Adipose tissue (tissue), 3 donors: ENCODE measurements around the gene AGPAT3. TPM values are rescaled to one million over a fixed set of nuclear protein-coding genes. Genes with fewer than 3 reads are reported as not detected.
"Not testable (repeated sequence)": the region's sequence is repeated elsewhere in the genome, so short reads cannot be mapped to it uniquely, and the experiment has no call there.

Experiments used
- H3K27ac ChIP-seq: one replicate; pipeline ENCODE4 v1.5.1; 2013; ENCODE audit warnings: low read depth, low read length
- WGBS, 3 donors: extraction: QIAGEN DNeasy Blood & Tissue Kit; methylation state at CpG; one replicate each; pipeline ENCODE4 v1.1.7; 2013; 5-methylcytosine and 5-hydroxymethylcytosine counted together
- polyA plus RNA-seq, 3 donors: library from polyadenylated mRNA; stranded (reverse); fragments of 200-250 nt; gene quantifications; one replicate each; pipeline ENCODE4 v1.2.3, GENCODE V29; 2013
- donor health status: healthy with polysubstance abuse.
- donor health status: Bipolar disorder and iron deficiency.
- donor health status: healthy.

The AGPAT3 gene
- polyA plus RNA-seq, 3 donors: 15.9 to 35.5 (median 16.2) TPM

DNA sequence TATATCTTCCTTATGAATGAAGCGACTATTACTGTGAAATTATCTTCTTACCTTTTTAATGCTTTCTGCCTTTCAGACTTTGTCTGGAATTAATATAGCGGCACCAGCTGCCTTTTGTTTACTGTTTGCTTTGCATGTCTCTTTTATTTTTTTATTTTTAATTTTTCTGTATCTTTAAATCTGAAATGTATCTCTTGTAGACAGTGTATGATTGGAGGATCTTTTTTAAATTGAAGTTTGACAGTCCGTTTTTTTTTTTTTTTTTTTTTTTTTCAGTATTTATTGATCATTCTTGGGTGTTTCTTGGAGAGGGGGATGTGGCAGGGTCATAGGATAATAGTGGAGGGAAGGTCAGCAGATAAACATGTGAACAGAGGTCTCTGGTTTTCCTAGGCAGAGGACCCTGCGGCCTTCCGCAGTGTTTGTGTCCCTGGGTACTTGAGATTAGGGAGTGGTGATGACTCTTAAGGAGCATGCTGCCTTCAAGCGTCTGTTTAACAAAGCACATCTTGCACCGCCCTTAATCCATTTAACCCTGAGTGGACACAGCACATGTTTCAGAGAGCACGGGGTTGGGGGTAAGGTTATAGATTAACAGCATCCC, 31.8 kb downstream of the AGPAT3 start:
- WGBS, 3 donors: 84 to 92% (median 92%) methylated on average over 3 of the region's 8 CpGs
- not testable (repeated sequence) for H3K27ac ChIP-seq

DNA sequence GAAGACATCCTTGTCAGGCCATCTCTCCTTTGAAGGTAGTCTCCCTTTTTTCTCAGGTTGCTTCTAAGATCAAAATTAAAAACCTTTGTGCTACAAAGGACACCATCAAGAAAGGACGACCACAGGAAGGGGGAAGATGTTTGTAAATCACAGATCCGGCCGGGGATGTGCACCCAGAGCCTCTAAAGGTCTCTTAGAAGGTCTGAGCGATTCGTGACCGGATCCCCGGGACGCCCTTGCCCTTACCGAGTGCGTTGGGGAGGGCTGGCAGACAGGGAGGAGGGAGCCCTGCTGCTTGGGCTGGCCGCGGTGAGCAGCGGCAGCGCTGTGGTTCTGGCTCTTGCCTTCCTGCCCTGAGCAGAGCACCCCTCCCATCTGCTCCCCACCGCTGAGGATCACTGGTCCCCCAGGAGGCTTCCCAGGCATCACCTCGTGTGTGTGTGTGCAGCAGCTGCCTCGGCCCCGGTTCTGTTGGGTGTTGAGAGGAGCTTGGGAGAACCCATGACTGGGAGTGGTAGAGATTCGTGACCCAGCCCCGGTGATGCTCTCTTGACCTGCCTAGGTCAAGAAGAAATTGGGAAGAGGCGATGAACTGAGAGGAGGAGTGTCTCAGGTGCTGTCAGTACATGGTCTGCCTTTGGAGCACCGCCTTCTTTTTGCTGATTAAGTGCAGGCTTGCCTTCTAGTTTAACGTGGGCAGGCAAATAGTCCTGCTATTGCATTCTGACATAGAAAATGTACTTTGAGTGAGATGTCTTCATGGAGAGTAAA, 34.5 kb downstream of the AGPAT3 start:
- 94 to 96% (median 94%) methylated on average over 23 of the region's 23 CpGs for WGBS, 3 donors
- H3K27ac ChIP-seq: no peak overlapping the region

DNA sequence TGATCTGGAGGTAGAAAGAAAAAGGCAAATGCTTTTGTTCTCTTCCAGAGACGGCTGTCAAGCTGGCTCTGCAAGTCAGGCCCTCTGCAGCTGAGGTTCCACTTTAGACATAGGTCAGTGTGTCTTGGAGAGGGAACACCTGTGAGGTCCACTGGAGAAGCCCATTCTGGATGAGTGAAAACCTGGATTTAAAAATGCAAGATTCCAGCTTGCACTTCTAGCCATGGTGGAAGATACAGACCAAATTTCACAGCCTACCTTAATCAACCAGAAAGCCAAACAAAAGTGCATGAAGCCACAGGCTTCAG, 35.0 kb downstream of the AGPAT3 start:
- 91 to 100% (median 96%) methylated on average over 1 of the region's 1 CpG for WGBS, 3 donors
- no peak overlapping the region for H3K27ac ChIP-seq

DNA sequence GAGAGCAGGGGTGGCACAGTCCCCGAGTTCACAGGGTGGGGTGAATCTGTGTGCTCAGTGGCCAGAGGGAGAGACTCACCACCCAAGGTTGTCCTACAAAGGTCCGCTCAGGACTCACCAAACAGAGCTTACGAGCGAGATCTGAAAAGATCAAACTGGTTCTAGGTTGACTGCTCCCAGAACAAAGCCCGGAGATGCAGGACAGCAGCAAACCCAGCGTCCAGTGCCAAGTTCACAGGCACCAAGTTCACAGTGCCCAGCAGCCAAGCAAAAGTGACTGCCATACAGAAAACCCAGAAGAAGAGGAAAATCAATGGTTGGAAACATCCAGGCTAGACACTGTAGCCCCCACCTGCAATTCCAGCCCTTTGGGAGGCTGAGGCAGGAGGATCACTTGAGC, 35.7 kb downstream of the AGPAT3 start:
- 91 to 95% (median 94%) methylated on average over 6 of the region's 6 CpGs for WGBS, 3 donors
- no peak overlapping the region for H3K27ac ChIP-seq

DNA sequence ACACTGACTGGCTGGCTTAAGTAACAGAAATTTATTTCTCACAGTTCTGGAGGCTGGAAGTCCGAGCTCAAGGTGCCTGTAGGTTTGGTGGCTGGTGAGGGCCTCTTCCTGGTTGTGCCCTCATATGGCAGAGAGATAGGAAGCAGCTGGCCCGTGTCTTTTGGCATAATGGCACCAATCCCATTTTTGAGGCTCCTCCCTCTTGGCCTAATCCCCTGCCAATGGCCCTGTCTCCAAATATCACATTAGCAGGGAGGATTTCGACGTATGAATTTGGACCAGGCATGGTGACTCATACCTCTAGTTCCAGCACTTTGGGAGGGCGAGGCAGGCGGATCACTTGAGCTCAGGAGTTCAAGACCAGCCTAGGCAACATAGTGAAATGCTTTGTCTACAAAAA, 37.4 kb downstream of the AGPAT3 start:
- 54 to 61% (median 55%) methylated on average over 6 of the region's 6 CpGs for WGBS, 3 donors
- H3K27ac ChIP-seq: no peak overlapping the region

DNA sequence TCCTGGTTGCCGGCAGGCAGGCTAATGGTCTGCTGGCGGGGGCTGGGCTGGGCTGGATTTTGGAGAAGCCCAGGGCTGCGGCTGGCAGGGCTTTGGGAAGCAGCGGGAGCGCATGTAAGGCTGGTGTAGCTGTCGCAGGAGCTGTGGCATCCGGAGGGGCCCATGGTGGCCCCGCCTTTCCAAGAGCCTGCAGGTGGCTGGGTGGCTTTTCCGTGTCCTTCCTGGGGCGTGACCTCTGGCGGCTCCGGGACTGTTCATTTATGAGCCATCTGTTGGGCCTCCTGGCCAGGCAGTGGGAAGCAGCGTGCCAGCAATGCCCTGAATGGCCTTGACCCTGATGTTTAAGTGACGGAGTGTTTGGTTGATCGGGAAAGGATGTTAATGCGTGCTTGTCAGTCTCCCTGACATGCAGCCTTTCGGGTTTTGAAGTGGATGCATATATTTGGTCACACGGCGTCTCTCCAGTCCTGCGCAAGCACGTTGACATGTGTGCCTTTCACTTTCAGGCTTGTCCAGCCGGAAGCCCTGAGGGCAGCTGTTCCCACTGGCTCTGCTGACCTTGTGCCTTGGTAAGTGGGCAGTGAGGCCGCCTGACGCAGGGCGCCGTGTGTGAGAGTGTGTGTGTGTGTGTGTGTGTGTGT, 38.5 kb downstream of the AGPAT3 start:
- no peak overlapping the region for H3K27ac ChIP-seq
- 69 to 80% (median 70%) methylated on average over 26 of the region's 26 CpGs for WGBS, 3 donors

DNA sequence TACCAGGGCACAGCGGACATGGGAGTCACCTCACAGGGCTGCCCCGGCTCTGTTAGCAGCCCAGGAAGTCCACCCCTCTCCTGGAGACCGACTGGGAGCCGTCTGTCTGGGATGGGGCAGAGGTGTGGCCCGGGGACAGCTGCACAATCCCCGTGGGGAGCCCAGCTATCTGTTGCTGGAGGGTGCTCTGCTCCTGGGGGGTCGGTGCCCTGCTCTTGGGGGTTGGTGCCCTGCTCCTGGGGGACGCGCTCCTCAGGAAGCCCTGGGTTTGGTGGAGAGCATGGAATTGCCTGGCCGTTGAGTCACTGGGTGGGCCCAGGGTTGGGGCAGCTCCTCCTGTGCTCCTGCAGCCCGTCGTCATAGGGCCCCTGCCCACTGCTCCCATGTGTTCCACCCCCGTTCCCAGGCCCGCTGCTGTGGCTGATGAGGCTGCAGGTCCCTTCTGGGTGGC, 39.3 kb downstream of the AGPAT3 start:
- 85 to 92% (median 89%) methylated on average over 12 to 14 of the region's 14 CpGs for WGBS, 3 donors

DNA sequence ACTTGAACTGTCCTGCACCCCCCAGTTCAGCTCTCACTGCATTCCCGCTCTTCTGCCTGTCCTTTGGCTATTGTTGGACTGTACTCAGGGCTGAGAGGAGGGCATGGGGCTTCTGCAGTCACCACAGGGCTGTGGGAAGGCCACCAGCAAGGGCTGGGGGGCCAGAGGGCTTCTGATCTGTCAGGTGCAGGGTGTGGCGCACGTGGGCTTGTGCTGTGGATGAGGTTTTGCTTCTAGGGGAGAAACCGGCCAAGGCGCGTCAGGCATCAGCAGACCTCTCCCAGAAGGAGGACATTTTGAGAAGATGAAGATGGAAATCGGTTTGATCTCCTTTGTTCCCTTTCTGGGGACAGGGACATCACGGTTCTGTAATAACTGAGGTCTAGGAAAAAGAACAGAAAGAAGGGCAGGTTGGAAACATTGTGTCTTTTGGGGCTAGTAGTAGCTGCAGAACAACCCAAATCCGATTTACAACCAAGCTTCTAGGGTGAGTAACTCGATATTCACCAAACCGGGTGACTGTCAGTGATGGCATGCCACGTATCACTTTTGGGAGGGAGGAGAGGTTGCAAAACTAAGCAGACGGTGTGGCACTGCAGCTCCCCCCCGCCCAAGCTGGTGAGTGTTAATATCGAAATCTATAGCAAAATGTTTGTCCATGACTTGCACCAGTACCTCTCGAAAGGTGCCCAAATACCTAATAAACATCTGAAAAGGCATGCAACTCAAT, 40.9 kb downstream of the AGPAT3 start:
- no peak overlapping the region for H3K27ac ChIP-seq
- 89 to 91% (median 90%) methylated on average over 16 of the region's 16 CpGs for WGBS, 3 donors

More for the DNA sequence above, 39.3 kb downstream of the AGPAT3 start:
- no peak overlapping the region for H3K27ac ChIP-seq

DNA sequence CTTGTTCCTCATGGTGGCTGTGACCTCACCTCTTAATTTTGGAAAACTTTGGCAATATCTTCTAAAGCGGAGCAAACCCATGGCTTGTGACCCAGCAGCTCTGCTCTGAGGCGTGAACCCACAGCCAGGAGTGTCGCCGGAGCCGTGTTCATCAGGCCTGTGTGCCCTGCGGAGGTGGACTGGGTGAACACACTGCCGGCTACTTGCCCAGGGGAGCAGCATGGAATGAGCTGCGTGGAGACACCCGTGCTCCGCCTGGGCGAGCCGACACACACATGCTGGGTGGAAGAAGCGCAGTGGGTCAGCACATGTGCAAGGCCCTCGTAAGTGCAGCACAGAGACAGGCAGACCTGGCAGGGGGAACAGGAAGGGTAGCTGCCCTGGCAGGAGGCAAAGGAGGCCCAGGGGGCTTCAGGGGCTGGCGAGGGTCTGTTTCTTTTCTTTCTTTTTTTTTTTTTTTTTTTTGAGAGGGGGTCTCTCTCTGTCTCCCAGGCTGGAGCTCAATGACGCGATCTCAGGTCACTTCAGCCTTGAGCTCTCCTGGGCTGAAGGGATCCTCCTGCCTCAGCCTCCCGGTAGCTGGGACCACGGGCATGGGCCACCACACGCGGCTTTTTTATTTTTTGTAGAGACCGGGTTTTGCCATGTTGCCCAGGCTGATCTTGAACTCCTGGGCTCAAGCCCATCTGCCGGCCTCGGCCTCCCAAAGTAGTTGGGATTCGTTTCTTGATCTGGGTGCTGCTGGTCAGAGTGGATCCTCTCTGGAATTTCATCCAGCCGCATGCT, 41.8 kb downstream of the AGPAT3 start:
- 96 to 97% (median 96%) methylated on average over 25 to 26 of the region's 26 CpGs for WGBS, 3 donors

DNA sequence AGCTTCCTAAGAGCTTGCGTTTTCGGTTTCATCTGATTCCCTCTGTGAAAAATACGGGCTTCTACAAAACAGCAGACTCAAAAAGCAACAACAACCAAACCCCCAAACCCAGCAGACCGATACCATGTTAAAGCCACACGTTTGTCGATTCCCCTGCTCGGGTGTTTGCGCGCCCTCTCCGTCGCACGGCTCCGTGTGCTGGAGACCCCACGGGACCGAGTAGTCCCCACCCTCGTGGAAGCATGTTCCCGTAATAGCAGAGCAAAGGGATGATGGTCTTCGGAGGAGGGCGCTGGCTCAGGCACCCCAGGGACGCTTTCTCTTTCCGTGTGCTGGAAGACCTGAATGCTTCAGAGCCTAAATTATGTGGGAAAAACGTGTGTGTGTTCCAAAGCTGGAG, 42.7 kb downstream of the AGPAT3 start:
- H3K27ac ChIP-seq: no peak overlapping the region
- 83 to 91% (median 87%) methylated on average over 22 of the region's 22 CpGs for WGBS, 3 donors

More for the DNA sequence above, 41.8 kb downstream of the AGPAT3 start:
- no peak overlapping the region for H3K27ac ChIP-seq

DNA sequence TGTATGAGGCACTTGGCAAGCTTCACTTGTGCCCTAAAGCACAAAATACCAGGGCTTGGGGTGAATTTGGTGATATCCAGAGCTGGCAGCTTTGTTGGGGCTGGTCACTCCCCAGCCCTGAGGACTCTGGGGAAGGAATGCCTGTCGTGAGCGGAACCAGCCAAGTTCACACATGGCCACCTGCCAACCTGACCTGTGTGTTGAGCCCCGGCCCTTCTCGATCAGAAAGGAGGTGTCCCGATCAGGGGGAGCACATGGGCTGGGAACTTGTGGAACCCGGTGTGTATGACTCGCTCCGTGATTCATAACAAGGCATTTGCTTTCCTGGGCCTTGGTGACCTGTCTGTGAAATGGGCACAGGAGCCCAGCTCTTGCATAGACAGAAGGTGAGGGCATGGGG, 43.1 kb downstream of the AGPAT3 start:
- H3K27ac ChIP-seq: no peak overlapping the region
- 61 to 88% (median 80%) methylated on average over 8 of the region's 8 CpGs for WGBS, 3 donors

DNA sequence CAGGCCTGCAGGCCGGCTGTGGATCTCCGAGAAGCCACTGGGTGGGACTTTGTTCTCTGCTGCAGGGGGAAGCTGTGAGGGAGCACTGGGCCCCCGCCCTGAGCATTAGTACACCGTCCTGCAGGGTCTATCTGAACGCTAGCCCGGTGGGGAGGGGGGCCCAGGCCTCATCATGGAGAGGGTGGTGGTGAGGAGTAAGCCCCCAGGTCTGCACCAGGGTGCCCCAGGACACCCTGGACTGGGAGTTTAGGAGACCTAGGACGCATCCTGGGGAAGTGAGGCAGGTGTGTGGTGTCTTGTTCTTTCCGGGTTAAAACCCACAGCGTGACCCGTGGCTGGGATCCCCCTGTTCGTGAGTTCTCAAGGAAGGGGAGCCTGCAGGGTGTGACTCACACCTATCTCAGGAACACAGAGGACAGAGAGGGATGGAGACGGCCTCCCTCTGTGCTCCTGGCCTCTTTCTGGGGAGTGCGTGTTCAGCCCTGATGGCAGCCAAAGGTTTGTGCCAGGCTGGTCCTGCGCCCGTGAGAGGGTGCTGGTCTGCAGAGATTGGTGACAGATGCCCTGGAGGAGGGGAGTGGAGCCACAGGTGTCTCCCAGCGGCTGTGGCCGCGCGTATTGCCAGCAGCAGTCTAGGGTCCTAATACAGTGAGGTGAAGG, 44.8 kb downstream of the AGPAT3 start:
- no peak overlapping the region for H3K27ac ChIP-seq
- 88 to 91% (median 89%) methylated on average over 19 of the region's 19 CpGs for WGBS, 3 donors

DNA sequence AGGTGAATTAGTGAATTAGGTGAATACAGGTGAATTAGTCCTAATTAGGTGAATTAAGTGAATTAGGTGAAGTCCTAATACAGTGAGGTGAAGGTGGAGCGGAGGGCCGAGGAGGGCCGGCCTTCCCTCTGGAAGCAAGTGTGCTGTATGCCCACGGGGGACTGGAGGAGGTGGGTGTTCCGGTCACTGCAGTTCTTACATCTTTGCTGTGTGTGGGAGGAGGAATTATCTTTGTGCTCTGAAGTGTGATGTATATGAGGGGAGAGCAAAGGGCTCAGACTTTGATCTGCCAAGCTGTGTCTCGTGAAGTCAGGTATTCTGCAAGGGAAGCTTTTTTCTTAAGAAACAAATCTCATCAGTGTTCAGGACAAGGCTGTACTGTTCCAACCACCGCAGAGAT, 45.4 kb downstream of the AGPAT3 start:
- WGBS, 3 donors: 83 to 85% (median 84%) methylated on average over 7 of the region's 7 CpGs
- H3K27ac ChIP-seq: no peak overlapping the region

DNA sequence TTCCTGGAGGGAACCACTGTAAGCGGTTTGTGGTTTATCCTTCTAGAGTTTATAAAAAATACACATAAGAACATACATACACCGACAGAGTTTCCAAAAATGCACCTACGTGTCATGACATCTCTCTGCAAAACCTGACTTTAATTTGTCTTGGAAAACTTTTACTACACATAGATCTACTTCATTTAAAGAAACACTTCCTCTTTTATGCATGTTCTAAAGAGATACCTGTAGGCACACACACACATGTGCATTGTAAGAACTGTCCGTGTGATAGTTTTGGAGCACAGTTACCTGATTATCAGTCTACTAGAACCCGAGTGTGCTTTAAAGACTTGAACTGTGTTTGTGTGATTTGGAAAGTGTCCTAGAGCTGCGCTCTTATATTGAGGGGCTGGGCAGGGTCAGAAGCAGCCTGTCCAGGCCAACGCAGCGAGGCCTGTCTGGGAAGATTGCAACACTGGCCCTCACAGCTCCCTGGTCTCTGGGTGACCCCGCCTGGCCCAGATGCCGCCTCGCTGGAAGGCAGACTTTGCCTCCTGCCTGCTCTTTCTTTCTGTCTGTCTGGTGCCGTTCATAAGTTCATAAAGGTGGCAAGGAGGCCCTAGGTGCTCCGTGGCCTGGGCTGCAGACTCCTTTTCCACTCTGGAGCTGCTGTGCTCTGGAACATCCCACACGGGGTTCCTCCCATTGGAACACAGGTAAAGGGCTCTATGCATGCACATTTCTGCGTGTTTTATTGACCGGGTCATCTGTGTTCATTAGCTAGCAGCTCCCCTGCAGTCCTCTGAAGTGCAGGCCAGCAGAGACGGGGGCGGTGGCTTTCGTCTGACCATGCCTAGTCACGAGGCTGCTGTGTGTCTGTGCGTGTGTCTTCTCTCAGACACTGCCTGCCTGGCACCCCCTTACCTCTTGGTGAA, 46.3 kb downstream of the AGPAT3 start:
- 67 to 79% (median 70%) methylated on average over 21 of the region's 21 CpGs for WGBS, 3 donors

DNA sequence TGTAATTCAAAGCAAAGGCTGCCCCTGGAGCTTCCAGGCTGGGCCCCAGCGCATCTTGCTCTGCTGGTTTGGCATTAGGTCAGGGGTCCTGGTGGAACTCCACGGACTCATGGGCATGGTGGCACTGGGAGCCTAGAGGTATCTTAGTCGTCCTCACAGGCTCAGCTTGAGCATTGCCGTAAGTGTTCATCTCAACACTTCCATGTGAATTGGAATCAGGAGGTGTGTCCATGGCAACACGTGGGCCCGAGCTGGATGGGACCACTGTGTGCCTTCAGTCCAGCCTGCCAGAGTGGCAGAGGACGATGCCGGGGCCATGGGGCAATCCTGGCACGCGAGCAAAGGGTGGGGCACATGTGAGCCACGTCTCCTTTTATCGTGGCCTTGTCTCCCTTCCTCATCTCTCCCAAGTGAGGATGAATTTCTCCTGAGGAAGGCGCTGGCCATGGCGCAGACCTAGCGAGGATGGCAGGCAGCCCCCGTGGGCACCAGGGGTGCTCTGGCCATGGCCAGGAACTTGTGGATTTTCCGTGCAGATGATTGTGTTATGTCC, 47.0 kb downstream of the AGPAT3 start:
- WGBS, 3 donors: 92 to 96% (median 95%) methylated on average over 17 of the region's 17 CpGs
- no peak overlapping the region for H3K27ac ChIP-seq

More for the DNA sequence above, 46.3 kb downstream of the AGPAT3 start:
- no peak overlapping the region for H3K27ac ChIP-seq

DNA sequence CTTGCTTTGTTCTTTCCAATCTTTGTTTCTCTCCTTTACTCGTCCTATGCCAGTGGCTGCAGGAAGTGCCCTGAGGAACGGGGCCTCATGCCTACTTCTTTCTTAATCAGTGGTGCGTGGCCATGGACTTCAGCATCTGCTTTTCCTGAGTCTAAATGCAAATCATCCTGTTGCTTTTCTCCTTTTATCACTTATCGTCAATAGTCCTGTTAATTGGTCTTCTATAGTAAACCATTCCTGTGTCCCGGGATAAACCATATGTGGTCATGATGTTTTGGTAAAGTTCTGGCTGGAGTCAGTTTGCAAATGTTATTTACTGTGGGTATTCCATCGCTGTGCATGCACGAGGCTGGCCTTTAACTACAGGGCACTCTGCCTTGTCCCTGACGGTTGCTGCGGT, 47.5 kb downstream of the AGPAT3 start:
- no peak overlapping the region for H3K27ac ChIP-seq
- WGBS, 3 donors: 88 to 92% (median 89%) methylated on average over 9 of the region's 9 CpGs

DNA sequence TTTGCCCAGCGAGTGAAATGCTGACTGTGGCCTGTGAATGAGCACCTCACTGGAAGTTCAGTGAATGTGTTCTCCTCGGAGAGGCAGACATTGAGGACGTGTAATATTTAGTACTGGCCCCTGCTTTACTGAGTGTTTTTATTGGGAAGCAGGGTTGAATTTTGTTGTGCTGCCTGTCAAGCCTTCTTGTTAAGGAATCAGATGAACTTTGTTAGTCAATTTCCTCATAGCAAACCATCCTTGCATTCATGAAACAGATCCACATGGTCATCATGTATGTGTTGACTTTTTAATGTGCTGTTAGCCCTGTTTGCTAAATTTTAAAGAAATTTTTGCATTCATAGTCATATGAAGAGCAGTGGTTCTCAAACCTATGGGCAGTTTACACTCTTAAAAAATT, 47.9 kb downstream of the AGPAT3 start:
- H3K27ac ChIP-seq: no peak overlapping the region
- 96 to 100% (median 98%) methylated on average over 3 of the region's 3 CpGs for whole genome bisulfite sequencing, 3 donors
